HG03175 (cell line): ENCODE results near the gene ABAT.

Experiments
- ATAC-seq: cut with Tn5 transposase; IDR thresholded peaks from one replicate; pipeline ENCODE4 v1.9.1; 2021; ENCODE audit warnings: mild to moderate bottlenecking, moderate library complexity; ENCODE audit not compliant: unreplicated experiment

Gene ABAT

DNA sequence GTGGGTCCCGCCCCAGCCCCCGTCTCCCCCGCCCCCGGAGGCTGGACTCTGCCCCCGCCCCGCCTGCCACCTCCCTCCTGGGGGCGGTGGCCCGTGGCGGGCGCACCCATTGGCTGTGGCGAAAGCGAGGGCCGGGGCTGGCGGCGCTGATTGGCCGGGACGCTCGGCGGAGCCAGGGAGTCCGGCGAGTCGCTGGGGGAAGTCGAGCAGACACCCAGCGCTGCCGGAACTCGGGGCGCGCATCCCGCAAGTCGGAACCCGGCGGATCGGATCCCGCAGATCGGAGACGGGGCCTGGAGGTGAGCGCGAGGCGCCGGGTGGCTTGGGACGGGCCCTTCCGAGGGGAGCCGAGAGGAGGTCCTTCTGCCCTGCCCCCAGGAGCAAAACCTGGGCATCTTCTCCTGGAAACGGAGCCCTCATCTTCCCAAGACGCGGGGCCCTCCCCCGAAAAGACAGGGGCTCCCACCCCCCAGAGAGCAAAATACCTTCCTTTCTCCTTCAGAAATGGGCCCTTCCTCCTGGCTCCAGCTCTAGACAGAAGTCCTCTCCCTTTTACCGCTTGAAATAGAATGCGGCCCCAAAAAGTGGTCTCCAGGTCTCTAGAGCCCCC is at the start of gene ABAT:
TSS of gene ABAT (plus strand) at position 205 of the 610 bp plus-strand sequence. CDS start 61,123 bp downstream, outside the sequence.
- peak; percentile 100 for ATAC-seq

DNA sequence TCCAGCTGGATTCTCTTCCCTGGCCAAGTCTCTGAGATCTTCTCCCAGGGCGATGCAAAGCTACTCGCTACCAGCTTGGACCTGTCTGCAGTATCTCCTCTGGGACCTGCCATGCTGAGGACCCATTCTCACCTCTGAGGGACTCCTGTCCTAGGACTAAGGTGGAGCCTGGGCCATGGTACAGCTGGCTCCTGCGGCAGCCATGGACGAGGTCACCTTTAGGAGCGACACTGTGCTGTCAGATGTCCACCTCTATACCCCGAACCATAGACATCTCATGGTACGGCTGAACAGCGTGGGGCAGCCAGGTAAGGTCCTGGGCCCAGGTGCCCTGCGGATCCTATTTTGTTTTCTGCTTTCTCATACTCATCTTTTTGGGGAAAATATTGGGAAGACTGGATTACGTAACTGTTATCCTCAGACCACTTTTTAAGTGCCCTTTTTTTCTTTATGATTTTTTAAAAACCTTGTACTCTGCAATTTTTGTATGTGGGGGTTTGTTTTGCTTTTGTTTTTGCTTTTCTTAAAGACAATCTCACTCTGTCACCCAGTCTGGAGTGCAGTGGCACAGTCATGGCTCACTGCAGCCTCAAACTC is 48.8 kb upstream of the ABAT start:
- ATAC-seq: no peak

- ATAC-seq: no peak
Measured at GRCh38 chr16:8626946-8627345, 47.5 kb upstream of the ABAT start.

DNA sequence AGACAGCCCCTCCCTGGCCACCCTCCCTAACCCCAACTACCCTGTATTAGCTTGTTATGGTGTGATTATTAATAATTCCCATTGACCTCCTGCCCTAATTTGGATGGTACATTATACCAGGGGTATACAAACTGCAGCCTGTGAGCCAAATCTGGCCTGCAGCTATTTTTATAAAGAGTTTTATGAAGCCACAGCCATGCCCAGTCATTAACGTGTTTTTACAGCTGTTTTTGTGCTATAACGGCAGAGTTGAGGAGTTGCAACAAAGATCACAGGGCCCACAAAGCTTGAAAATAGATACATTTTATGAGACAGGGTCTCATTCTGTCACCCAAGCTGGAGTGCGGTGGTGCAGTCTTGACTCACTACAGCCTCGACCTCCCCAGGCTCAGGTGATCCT is 47.0 kb upstream of the ABAT start:
- no peak for ATAC-seq

DNA sequence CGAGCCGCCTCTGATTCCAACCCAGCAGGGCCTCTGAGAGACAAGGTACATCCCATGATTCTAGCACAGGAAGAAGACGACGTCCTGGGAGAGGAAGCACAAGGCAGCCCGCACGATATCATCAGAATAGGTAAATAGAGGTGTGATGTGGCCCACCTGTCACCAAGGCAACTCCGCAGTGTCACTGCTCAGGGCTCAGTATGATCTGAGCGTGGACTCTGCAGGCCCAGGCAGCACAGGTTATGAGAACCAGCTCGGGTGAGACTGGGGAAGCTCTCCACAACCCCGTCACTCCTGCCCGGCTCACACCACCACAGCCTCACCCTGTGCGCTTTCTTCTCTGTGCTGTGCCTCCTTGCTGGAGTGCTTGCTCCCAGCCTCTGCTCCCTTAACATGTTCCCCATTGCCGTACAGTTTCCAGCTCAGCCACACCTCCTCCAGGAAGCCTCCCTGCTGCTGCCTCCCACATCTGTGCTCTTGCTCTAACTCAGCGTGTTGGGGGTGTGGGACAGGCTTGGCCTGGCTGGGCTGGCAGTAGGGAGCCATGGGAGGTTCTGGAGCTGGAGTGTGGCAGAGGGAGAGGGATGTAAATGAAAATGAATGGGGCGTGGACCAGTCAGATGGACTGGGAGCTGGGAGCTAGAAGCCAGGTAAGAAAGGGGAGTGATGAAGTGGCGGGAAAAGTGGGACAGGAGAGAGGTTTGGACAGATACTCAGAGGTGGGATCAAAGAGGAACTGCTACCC is 45.3 kb upstream of the ABAT start:
- no peak for ATAC-seq

GRCh38 chr16:8630255-8630953 is 44.0 kb upstream of the ABAT start:
- no peak for ATAC-seq

- ATAC-seq: no peak
Measured at GRCh38 chr16:8631373-8631772, 43.0 kb upstream of the ABAT start.

DNA sequence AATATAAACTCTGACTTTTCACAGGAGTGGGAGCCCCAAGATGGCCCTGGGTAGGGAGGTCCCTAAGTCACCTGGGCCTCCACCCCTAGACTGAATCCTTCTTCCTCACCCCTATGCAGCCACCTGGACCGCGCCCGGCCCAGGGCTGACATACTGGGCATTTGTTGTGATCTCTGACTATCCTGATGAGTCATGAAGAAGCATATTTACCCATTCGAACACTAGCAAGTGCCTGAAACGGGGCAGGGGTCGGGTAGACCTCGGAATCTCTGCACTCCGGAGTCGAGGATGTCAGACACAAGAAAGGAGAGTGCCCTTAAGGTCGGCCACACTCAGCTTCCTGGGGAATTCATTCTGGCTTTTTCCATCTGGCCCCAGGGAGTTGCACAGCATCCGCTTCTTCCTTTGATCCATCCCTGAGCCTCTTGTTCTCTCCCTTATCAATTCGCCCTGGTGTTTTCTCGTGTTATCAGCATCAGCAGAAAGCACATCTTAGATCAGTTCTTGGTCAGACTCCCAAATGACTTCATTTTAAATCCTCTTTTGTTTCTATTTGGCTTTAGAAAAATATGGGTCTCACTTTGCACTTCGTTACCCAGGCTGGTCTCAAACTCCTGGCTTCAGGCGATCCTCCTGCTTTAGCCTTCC is 42.5 kb upstream of the ABAT start:
- ATAC-seq: no peak

DNA sequence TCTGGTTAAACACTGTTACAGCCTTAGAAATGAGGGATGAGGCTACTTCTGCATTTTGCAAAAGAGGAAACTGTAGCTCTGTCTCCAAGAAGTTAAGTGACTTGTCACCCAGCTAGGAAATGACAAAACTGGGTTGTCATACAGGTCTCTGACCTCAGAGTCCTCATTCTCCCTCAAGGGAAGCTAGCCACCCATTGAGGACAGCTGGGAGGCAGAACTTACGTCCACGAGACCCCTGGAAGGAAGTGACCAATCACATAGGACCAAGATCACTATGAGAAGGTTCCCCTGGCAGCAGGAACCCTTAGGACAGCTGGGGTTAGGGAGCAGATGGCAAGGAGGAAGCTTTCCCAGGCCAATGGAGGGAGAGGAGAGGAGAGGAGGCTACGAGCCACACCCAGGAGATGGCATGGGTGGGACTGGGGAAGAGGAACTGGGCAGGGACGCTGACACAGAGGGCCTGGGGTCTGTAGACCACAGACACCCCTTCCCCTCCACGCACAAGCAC is 41.7 kb upstream of the ABAT start:
- ATAC-seq: no peak

DNA sequence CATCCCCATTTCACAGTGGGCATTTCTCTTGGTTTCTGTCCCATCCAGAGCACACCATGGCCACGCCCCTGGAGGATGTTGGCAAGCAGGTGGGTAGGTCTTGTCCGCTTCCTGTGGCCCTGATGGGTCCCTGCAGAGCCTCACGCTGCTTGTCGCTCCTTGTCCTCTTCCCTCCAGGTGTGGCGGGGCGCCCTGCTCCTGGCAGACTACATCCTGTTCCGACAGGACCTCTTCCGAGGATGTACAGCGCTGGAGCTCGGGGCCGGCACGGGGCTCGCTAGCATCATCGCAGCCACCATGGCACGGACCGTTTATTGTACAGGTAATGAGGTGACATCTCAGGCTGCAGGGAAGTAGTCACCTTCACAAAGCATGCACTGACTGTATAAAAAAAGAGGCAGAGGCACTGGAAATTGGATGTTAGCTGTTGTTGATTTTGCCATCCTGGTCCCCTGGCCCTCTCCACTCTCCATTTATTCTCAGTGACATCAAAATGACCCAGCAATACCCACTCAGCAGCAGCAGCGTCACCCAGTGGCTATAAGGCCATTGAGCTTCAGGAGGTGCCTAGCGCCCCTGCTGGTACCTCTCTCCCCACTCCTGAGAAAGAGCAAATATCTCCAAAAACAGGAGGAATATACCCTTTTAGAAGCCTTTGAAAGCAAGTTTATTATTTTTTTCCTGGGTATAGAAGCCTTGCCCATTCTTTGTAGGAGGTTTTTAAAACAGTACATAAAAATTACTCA is 39.3 kb upstream of the ABAT start:
- ATAC-seq: no peak

DNA sequence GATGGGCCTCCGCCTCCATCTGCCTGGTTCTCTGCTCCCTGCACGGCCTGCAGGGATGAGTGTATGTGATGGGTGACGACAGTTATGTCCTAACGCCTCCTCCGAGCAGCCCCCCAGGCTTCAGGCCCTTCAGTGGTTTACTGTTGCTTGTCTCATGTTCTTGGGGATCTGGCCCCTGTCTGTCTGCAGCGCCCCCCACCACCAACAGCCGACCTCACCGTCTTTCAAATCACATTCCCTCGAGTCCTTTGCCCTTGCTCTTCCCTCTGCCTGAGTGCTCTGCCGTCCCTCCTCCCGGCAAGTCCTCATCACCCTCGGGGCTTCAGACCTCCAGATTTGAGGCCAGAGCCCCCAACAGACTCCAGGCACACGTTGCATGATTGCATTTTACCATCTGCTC is 34.7 kb upstream of the ABAT start:
- ATAC-seq: no peak

DNA sequence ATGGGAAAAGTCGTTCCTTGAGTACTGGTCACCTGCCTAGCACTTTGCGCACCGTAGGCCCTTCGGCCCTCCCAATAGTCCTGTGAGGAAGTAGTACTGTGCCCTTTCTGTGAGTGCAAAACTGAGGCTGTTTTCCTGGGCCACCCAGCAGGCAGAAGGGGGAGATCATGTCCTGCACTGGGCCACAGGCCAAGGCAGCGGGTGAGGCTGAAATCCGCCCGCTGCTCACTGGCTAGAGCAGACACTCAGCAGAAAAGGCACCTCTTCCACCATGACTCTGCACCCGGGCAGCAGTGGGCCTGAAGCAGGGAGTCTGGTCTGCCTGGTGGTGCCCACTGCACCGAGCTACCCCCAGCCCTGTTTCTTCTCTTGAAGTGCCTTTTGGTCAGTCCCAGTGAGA is 32.7 kb upstream of the ABAT start:
- no peak for ATAC-seq

DNA sequence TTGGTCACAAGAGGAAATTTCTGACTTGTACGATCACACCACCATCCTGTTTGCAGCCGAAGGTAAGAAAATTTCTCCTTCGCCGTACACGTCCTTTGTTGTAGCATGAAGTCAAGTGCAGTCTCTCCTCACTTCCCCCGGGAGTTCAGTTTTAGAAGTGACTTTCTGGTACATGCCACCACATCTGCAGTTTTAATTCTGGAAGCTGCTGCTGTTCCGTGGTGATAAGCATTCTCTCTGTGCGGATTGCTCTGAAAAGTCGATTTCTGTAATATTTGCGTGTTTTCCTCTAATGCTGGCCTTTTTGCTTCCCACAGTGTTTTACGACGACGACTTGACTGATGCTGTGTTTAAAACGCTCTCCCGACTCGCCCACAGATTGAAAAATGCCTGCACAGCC is 32.3 kb upstream of the ABAT start:
- no peak for ATAC-seq

GRCh38 chr16:8644211-8645140 is 29.9 kb upstream of the ABAT start:
- no peak for ATAC-seq

DNA sequence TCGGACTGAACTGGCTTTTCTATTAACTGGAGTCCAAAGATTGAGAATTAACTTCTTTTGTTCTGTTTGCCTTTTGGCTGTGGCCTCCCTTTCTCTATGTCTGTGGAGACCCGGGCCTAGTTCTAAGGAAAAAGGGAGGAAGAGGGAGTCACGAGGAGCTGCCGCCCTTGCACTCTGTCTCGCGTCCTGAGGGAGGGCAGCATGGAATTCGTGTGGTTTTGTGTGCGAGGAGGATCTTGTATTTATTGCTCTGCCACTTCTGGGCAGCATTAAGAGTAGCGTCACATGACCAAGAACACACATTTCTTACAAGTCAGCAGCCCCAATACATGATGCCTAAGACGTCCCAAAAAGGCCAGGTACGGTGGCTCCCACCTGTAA is 29.3 kb upstream of the ABAT start:
- ATAC-seq: no peak

DNA sequence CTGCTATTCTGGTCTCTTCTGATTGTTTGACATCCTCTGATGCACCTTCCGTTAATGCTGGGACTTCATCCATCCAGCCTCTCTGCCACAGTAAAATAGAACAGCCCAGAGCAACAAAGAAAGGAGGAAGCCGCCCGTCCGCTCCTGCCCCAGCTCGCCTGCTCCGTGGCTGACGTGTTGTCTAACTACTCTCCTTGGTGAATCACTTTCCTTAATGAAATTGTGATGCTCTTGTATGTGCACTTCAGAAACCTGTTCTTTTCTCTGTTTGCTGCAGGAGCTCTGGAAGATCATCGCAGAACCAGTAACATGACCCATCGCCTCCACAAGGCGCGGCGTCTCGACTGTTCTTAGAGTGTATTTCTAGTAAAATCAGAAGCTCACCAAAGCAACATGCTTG is 28.6 kb upstream of the ABAT start:
- ATAC-seq: no peak

GRCh38 chr16:8646326-8647053 is 27.9 kb upstream of the ABAT start:
- ATAC-seq: no peak

DNA sequence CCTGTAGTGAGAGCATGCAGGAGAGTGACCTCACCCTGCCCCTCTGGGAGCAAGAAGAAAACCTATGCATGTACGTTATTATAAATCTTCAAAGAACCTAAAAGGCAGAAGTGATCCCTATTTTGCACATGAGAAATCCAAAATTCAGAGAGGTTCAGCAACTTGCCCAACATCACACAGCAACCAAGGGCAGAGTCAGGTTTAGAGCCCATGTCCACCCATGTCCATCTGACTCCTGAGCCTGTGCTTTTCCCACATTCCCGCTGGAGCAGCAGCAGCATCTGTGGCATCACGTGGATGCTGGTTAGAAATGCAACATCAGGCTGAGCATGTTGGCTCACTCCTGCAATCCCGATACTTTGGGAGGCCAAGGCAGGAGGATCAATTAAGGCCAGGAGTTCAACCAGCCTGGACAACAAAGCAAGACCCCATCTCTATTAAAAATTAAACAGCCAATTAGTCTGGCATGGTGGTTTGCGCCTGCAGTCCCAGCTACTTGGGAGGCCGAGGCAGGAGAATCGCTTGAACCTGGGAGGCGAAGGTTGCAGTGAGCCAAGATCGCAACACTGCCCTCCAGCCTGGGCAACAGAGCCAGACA is 26.6 kb upstream of the ABAT start:
- ATAC-seq: no peak
